Superior temporal gyrus (tissue), 1 donor: ENCODE results near the gene MSI2.
"Not testable (repeated sequence)": the region's sequence is repeated elsewhere in the genome, so short reads cannot be mapped to it uniquely, and the experiment has no call there.

Experiments used
- DNase-seq: peaks from one replicate; pipeline ENCODE4 v3.0.0-alpha.2; 2016; ENCODE audit errors: extremely low spot score

The MSI2 gene

DNA sequence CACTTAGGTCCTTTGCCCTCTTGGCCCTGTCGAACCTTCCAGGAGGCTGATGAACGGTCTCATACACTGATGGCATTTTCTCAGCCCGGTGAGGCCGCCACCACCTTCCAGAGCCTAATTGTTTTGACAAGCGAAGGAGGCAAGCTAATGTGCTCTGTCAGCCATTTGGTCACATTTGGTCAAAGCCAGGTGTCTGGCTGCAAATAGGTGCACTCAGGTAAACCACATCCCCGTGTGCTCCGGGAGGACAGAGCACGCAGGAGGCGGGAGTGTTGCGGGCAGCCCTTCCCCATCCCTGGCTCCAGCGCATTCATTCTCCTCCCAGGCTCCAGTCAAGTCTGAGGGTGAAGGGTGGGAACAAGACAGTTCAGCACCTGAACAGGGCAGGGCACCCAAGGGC lies 240.1 kb downstream of the MSI2 start:
- no peak for DNase-seq

DNA sequence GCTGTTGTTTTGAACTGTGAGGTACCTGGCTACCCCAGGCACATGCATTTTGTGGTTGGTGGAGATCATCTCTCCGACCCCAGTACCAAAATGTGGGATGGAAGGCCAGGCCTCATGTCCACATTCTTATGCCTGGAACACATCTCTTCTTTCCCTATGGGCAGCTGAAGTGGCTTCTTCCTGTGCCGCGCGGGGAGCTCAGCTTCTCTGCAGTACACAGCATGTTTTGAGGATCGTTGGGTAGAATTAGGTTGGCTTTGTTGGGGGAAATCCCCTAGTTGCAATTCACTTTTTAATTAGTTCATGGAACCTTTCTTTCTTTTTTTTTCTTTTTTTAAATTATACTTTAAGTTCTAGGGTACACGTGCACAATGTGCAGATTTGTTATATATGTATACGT lies 242.1 kb downstream of the MSI2 start:
- DNase-seq, result no peak

DNA sequence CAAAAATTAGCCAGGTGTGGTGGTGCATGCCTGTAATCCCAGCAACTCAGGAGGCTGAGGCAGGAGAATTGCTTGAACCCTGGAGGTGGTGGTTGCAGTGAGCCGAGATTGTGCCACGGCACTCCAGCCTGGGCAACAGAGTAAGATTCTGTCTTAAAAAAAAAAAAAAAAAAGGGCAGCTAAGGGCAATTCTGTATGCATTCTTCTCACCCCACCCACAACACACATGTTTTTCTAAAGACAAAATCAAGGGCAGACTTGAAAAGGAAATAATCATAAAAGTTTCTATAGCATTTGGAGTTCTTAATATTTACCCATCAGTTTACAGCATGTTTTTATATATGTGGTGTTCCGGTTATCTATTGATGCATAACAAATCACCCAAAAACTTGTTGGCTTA lies 242.9 kb downstream of the MSI2 start:
- not testable (repeated sequence) for DNase-seq

DNA sequence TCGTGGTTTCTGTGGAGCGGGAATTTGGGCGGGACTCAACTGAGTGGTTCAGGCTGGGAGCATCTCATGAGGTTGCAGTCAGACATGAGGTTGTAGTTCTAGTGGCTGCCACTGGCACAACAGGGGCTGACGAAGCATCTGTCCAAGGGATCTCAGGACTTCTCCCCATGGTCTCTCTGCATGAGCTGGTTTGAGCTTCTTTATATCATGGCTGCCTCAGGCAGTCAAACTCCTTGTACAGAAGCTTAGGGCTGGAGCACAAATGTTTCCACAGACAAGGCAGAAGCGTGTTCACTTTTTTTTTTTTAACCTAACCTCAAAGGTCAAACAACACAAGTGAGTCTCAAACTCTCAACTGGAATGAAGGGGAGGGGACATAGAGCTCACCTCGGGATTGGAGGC lies 243.3 kb downstream of the MSI2 start:
- no peak for DNase-seq

DNA sequence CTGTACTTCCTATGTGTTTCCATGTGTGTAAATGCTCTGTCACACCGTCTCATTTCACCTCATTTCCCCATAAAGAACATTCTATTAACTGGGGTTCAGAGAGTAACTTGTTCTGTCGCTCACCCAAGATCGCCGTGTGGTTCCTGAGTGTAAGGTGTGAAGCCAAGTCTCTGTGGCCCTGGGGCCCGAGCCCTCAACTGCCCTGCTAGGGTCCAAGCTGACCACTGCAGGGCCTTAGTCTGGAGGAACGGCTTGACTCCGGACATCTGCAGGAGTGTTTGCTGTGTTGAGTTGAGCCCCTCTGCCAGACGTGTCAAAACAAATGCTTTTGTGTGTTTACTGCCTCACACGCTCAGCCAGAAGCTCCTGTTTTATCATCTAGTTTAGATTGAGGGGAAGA lies 244.7 kb downstream of the MSI2 start:
- no peak for DNase-seq

DNA sequence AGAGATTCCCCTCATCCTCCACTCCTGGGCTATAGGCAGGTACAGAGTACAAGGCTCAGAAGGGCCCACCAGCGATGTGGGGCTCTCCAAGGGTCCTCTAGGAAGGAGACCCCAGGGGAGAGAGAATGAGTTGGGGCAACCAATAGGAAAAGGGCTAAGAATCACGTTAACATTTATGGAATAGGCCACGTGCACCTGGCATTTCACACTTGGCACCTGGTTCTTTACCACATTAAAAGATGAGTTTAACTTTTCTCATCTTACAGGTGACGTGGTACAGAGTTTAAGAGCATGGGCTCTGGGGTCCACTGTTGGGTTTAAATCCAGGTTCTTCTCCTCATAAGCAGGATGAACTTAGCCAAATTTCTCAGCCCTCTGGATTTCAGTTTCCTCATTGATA lies 245.7 kb downstream of the MSI2 start:
- no peak for DNase-seq

DNA sequence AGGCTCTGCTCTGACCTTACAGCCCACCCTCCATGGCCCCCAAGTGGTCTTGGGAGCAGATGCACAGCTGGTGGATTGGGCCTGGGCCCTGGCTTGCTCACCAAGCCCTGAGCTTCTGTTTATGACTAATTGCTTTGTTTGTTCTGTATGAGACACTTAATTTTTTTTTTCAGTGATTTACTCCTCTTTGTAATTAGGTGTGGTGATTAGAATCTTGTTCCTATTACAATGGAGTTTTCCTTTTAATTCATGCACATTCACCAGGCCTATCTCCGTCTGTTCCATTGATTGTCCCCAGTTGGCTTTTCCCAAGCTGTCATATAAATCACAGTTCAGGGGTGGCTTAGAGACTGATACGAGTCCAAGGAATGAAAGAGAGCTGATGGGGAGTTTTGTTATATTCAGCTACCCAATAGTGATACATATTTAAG lies 246.5 kb downstream of the MSI2 start:
- DNase-seq, result no peak

DNA sequence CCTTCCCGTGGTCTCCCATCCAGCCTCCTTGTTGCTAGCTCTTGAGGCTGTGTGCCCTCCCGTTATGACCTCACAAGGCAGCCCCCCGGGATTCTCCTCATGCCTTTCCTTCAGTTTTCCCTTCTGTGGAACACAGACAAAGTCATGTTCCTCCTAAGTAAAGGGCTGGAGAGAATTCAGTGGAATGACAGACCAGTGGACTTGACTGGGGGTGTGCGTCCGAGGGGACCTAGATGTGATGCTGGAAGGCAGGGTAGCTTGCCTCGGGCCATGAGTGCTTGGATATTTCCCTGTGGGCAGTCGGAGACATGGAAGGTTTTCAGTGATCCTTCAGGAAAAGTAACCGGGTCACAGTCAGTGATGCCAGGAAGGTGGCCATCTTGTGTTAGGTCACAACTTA lies 247.9 kb downstream of the MSI2 start:
- DNase-seq, result no peak

DNA sequence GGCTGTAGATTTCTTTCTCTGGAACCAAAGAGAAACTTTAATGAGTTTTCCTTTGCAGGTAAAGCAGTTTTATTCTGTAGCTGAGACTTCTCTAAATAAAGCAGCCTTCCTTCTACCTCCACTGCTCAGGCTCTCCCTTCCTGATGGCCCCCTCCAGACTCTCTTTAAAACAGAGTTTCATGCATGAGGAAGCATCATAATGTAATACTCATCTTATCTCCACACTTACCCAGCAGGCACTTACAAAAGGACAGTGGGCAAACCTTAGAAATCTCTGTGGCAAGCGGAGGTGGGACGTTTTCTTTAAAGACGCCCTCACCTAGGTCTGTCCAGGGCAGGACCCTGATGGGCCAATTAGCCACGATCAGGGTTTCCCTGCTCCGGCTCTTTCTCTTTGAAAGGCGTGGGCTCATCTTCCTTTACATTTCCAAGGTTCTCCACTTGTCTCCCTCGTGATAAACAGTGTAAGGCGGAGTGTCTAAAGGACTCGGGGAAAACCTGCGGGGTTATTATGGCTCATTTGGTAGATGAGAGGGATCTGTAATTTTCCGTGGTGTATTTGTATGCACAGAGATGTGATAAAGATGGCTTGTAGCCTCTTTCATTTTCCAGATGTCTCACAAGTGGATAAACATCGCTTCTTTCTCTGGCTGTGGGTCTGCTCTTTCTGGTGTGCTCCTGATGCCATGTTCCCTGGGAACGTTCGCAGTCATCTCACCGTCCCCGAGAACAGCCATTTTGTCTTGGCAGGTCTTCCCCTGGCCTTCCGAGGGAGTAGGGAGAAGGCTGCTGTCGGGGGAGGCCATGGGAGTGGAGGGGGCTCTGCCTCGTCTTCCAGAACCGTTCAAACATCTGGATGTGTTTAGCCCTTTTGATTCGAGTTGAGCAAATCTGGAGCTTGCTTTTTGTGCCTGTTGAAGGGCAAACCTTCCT lies 249.8 kb downstream of the MSI2 start:
- DNase-seq, result no peak

DNA sequence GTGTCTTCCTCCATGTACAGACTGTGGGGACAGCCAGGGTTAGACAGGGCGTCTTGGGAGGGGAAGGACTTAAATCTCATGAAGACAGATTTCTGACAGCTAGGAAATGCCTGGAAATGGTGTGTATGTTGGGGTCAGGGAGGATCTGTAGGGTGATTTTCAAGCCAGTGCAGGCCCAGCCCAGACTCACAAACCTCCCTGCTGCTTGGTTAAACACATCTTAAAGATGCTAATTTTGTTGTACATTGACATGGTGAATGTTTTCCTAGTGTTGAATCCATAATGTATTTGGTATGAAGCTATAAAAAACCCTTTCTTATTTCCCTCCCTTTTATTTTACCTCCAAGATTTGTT lies 250.4 kb downstream of the MSI2 start:
- DNase-seq, result no peak

DNA sequence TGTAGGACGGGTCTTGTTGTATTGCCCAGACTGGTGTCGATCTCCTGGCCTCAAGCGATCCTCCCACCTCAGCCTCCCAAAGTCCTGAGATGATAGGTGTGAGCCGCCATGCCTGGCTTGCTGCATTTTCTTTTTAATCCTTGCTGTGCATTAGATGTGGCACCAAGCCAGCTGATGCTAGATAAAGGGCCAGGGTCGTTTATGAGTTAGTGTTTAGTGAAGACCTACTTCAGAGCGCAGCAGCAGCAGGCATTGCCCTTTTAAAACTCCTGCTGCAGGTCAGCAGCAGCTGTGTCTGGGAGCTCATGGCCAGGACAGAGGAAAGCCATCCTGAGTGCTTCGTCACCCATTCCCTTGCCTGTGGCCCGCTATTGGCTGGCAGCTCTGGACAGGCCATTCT lies 251.5 kb downstream of the MSI2 start:
- DNase-seq, result no peak

DNA sequence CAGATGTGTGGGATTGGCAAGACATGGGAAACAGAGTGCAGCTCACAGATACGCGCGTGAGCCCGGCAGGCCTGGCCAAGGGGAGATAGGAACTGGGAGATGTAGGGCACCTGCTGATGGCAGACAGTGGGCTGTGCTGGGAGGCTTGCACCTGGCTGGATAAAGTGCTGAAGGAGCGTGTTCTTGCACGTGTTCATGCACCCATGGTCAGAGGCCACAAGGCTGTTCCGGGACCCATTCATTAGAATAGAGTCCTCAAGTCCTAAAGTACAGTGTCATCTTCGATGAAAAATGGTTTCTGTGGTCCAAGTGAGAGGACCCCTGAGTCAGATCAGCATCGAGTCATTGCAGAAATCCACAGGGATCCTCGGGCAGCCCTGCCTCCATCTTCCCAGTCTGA lies 252.3 kb downstream of the MSI2 start:
- DNase-seq, result no peak

DNA sequence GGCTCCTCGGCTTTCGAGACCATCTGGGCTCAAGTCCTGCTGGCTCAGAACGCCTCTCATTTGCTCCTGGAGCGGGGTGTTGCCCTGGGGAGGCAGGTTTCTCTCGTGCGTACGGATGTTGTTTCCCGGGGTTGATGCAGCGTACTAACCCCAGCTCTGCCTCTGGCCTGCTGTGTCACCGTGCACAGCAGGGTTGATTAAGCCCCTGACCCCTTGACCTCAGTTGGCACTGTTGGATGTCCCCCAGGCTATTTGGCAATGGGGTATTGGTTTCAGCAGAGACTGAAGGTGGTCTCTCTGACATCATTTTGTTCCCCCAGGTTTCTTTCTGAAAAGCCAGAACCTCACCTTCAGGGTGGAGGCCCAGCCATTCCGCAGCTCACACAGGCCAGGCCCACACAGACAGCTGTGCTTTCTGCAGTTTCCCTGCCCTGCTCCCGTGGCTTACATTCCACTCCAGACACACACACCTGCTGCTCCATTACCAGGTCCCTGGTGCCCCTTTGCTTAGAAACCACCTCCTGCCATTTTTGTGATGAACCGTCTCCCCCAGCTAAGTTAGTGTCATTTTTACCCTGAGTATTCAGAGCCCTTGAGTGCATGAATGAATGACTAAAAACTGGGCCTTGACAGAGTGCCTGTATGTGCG lies 255.3 kb downstream of the MSI2 start:
- no peak for DNase-seq

DNA sequence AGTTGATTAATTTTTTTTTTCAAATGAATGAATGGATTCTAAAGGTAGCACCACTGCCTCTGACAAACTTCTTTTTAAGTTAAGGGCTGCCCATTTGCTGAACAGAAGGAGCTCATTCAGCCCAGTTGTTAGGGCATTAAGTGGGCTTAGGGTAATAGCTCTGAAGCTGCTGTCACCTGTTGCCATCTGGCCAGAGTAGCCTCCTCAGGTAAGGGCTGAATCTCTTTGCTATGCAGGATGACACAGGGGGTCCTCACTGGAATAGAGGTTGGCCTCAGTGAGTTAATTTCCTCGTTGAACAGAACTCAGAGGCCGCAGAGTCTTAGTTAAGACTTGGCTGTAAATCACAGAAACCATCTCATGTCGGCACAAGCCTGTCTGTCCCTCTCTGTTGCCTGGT lies 255.9 kb downstream of the MSI2 start:
- DNase-seq, result no peak

DNA sequence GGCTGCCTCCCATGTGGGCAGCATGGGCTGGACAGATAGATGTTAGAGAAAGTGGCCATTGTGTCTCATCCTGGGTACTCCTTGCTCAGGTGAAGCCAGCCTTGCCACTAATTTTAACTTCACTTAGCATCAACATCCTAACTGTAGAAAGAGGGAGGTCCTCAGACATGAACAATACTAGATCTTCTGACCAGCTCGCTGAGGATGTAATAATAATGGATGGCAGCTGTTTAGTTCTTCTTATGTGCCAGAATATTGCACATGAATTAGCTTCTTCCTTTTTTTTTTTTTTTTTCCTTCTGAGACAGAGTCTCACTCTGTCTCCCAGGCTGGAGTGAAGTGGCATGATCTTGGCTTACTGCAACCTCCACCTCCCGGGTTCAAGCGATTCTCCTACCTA lies 256.4 kb downstream of the MSI2 start:
- no peak for DNase-seq

DNA sequence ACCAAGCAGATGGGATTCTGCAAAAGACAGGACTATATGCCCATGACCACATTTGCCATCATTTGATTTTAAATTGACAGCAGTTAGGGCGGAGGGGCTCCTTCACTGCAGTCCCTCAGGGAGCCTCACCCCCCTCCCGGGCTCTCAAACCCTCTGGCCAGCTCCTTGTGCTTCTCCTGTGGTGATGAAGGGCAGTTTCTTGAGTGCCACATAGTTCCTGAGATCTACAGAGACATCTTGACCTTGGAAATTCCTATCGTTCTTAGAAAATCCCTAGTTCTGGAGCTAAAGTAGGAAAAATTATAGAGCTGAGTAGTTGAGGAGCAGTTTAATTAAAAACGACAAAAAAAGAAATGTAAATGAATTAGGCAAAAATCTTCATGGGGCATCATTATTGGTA lies 257.2 kb downstream of the MSI2 start:
- DNase-seq, result no peak

DNA sequence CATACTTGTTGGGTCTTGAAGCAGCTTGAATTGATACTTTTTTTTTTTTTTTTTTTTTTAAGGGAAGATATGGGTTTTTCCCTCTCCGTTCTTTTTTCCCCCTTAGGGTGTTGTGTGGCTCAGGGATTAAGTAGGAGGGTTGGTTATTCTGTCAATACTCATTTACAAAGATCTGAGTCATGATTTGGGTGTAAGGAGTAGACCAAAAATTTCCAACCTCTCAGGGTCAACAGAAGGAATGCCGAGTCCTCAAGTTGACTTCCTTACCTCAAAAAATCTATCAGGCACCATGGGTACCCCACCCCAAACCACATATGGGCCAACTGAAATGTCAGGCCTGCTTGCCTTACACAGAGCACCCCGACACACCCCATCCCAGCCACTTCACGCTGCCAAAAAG lies 258.3 kb downstream of the MSI2 start:
- DNase-seq, result no peak

DNA sequence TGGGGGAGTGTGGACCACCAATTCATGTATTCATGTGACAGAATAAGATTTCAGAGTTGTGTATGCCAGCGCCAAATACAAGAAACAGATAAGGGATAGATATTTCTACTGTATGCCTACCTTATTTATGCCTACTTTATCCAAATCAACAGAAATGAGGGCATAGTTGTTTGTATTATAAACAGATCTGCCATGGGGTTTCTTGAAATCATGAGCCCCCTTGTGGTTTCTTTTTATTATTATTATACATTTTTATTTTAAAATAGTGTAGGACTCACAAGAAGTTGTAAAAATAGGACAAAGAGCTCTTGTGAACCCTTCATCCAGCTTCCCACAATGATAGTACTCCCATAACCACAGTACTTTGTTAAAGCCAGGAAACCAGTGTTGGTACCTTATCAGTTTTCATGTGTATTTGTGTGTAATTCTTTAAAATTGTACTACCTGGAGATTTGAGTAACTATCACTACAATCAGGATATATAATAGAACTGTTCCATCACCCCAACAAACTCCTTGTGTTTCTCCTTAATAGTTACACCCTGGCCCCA lies 259.4 kb downstream of the MSI2 start:
- no peak for DNase-seq

DNA sequence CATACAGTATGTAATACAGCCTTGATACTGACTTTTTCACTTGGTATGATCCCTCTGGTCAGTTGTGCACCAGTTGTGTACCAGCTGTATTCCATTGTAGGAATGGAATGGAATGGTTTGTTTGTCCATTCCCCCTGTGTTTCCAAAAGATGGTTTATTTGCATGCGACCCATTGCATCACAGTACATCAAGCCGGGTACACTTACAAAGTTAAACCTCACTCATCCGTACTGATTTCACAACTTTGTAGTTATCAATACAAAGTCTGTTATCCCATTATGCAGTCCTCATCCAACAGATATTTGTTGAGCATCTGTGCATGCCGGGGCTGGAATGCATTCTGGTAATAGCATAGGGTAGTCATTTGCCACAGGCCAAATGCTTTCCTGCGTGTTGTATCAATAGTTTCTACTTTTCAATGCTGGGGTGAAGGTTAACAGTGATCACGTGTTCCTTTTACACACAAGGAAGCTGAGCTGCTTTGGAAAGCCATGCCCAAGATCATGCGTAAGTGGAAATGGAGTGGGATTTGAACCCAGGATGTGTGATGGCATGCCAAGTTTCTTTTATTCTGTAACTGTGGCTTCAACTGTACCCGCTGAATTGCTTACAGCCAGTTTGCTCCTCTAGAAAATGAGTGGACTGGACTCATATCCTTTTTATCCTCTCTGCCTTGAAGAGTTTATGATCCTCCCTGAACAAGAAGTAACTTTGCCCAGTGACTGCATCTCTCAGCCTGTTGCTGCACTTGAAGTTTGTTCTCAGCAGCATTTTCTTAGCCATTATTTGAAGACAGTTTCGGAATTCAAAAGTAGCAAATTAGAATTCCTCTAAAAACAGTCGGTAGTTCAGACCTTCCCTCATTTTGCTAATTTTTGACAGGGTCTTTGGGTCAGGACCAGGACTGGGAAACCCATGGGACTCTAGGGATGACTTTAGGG lies 260.2 kb downstream of the MSI2 start:
- no peak for DNase-seq

DNA sequence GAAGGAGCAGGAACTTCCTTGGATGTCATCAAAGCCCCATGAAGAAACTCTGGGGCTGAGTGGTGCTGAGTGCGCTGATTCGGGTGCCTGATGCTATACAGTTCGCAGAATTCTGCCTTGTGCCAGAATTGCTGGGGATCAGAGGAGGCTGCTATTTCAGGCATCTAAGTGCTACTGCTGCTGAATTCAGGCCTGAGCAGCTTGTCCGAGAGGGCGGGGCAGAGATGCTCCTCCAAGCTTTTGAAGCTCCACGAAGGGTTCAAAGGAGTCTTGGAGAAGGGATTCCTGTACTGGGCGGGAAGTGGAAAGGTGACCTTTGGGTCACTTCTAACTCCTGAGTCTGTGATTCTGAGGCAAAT lies 260.9 kb downstream of the MSI2 start:
- DNase-seq, result no peak

DNA sequence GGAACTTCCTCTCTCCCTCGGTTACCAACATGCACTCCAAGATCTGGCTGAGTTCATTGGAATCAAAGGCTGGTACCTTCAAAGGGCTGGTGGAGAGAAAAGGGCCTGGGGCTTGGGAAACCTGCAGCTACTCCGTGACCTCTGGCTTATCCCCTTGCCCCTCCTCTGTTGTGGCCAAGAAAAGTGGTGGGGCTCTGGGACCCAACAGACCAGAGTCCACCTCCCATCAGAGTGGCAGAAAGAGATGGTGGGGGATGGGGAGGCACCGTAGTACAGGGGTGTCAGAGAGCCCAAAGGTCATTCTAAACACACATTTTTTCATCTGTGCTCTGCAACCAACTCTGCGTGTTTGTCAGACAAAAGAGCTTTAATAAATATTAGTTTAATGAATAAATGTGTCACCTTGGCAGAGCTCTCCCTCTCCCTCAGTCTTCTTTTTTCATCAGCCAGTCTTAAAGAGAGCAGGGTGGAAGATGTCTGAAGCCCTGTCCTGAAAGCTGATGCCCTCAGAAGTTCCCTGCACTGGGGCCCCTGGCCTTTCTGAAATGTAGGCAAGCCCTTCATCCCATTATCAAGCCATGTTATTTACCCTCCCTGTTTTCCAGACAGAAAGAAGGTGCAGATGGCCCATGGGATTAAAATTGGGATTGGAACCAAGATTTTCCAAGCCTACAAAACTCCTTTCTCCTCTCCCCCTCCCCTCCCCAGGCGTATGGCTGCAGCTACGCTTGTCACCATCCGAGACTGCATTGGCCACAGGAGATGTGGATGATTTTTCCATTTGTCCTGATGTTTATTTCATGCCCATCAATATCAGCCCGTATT lies 261.5 kb downstream of the MSI2 start:
- no peak for DNase-seq
